HTERT RPE-1 (cell line): Measurements from ENCODE around the gene VEGFC.

ENCODE experiments used
- in situ Hi-C: fragments of 300-500 bp; cut with MboI; formaldehyde crosslinking; loops from 4 replicates; pipeline ENCODE4 v1.14.3; 2020; ENCODE audit warnings: low sequenced_read_pairs

The VEGFC gene

GRCh38 chr4:176708771-176709311 lies 83.9 kb downstream of the VEGFC start:
- in situ Hi-C loops = no loop called here

- in situ Hi-C loops = no loop called here
Measured at GRCh38 chr4:176690716-176691115, 102.0 kb downstream of the VEGFC start.

- in situ Hi-C loops = no loop called here
Measured at GRCh38 chr4:176680668-176681180, 112.0 kb downstream of the VEGFC start.

- in situ Hi-C loops = no loop called here
Measured at GRCh38 chr4:176676901-176677300, 115.8 kb downstream of the VEGFC start.

- in situ Hi-C loops = no loop called here
Measured at GRCh38 chr4:176675810-176676209, 116.9 kb downstream of the VEGFC start.

- in situ Hi-C loops = no loop called here
Measured at GRCh38 chr4:176671532-176671931, 121.2 kb downstream of the VEGFC start.

GRCh38 chr4:176668324-176668723 lies 124.4 kb downstream of the VEGFC start:
- in situ Hi-C loops = no loop called here

GRCh38 chr4:176664964-176665363 lies 127.8 kb downstream of the VEGFC start:
- in situ Hi-C loops = no loop called here

GRCh38 chr4:176660561-176660960 lies 132.2 kb downstream of the VEGFC start:
- in situ Hi-C loops = no loop called here

- in situ Hi-C loops = no loop called here
Measured at GRCh38 chr4:176656108-176656507, 136.6 kb downstream of the VEGFC start.

- in situ Hi-C loops = no loop called here
Measured at GRCh38 chr4:176654565-176655216, 138.0 kb downstream of the VEGFC start.

GRCh38 chr4:176653401-176654220 lies 139.1 kb downstream of the VEGFC start:
- in situ Hi-C loops = no loop called here

- in situ Hi-C loops = no loop called here
Measured at GRCh38 chr4:176646311-176646710, 146.4 kb downstream of the VEGFC start.

GRCh38 chr4:176645246-176645960 lies 147.3 kb downstream of the VEGFC start:
- in situ Hi-C loops = no loop called here

GRCh38 chr4:176642472-176642871 lies 150.2 kb downstream of the VEGFC start:
- in situ Hi-C loops = no loop called here

- in situ Hi-C loops = no loop called here
Measured at GRCh38 chr4:176641237-176641636, 151.5 kb downstream of the VEGFC start.

- in situ Hi-C loops = no loop called here
Measured at GRCh38 chr4:176638992-176639391, 153.7 kb downstream of the VEGFC start.

GRCh38 chr4:176636292-176636691 lies 156.4 kb downstream of the VEGFC start:
- in situ Hi-C loops = no loop called here

- in situ Hi-C loops = no loop called here
Measured at GRCh38 chr4:176635372-176636261, 157.1 kb downstream of the VEGFC start.
